GM21529 (cell line): ENCODE data around the gene UBE2H.
"Not testable (repeated sequence)": the region's sequence is repeated elsewhere in the genome, so short reads cannot be mapped to it uniquely, and the experiment has no call there.

Experiments
- ATAC-seq: cut with Tn5 transposase; IDR thresholded peaks from one replicate; pipeline ENCODE4 v1.9.1; 2021; ENCODE audit not compliant: unreplicated experiment

UBE2H gene

DNA sequence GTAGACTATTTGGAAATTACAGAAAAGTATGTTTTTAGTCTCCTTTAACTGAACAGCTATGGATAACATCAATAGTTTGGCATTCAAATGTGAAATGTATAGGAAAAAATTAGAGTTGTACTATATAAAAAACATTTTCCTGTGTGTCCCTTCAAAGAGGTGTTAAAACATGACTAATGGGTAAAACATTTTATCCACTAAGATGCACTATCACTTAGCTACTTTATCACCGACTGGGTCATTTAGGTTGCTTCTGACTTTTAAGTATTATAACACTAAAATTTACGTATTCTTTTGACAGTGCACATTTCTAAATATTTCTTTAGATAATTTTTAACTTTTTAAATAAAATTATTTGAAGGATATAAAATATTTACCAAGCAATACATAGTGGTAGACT, 77.6 kb downstream of the UBE2H start:
- ATAC-seq = no peak

DNA sequence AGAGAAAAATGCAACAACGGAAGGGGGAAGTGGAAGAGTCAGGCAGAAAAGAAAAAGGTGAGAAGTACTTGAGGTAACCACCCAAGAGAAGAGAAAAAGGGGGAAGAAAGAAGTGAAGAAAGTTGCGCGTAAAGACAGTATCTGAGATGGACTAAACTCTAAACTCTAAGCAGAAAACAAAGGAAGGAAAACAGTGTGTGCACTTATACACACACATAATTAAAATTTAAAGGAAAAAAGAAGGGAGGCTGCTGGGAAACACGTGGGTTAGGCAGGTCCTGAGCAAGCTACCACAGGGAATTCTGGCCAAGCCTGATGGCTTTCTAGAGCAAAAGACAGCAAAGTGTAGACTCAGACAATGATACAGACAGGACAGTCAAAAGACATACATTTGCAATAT, 78.0 kb downstream of the UBE2H start:
- no peak for ATAC-seq

DNA sequence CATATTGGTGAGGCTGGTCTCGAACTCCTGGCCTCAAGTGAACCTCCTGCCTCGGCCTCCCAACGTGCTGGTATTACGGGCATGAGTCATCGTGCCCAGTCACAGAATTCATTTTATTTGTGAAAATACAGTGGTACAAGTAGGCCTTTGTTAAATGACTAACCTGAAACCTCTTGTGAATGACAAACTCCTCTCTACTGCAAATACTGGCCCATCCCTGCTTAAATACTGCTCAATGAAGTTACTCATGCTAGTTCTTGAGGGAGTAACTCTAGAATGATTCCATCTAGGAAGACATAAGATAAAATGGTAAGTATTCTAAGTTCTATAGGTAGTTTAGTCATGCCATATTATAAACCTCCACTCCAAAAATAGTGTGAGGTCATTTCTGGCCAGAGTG, 80.7 kb downstream of the UBE2H start:
- no peak for ATAC-seq

DNA sequence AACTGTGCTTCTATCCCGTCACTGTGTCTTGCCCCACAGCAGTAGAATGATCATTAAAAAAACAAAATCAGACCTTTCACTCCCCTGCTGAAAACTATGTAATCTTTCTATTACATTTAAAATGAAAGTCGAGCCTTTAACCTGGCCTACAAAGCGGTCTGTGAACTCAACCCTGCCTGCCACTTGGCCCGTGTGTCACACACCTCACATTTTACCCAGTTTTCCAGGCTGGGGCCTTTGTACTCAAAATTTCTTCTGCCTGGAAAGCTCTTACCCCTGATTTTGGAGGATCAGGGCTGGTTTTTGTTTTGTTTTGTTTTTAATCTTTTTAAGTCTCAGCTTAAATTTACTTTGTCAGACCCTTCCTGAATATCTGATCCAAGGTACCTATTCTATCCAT, 82.1 kb downstream of the UBE2H start:
- ATAC-seq = no peak

DNA sequence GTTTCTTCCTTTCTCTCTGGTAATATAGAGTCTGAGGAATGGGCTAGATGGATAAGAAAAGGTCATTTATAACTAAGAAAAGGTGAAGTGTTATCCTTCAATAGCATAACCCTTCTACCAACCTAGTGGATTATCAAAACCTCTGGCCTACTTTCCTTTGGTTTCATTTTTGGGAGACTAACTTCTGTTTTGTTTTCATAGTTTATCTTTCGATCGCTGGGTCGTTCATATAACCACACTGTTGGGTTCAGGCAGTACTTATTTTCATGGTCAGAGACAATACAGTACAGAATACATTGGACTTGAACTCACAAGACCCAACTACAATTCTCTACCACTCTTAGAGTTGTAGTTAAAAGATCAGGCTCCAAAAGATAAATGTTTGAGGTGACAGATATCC, 86.5 kb downstream of the UBE2H start:
- ATAC-seq = no peak

DNA sequence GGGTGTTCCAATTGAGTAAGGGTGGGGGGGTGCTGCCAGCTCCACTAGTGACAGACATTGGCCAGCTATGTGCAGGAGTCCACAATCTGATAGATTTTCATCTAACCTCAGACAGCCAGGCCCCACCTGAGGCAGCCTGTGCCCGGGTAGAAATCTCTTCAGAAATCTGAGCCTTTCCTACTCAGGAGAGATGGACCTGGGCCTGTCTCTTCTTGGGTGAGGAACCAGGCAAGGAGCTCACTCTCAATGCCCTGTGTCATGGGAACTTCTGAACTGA, 86.9 kb downstream of the UBE2H start:
- ATAC-seq = no peak

DNA sequence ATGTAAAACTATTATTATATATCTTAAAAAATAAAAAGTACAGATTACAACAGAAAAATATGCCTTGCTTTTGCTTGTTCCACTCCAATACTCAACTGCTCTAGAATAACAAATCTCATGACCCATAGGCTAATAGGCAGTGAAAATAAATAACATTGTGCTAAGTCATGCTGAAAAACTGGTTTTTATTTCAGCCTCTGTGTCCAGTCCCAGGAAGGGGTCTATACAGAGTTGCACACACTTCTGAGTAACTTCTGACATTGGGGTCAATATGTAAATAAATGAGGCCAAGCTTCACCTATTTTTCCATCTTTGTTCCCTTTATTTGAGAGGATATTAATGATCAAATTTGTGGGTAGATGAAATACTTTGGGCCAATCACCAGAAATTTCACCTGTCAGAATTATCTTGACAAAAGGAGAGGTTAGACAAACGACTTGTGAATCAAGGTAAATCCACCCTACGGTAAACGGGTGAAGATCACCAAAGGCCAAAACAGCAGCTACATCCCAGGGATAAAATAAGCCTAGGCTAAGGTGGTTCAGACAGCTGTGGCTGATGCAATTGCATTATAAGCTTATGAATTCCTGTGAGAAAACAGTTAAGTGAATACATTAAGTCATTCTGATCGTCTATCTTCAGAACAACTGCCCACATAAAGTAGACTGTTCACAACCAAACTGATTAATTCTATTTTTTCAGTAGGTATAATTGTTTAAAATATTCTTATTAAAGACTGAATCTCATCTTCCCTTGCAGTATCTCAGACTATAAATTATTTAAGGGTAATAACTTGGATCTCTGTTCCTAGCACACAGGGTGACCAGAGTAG, 87.5 kb downstream of the UBE2H start:
- no peak for ATAC-seq

DNA sequence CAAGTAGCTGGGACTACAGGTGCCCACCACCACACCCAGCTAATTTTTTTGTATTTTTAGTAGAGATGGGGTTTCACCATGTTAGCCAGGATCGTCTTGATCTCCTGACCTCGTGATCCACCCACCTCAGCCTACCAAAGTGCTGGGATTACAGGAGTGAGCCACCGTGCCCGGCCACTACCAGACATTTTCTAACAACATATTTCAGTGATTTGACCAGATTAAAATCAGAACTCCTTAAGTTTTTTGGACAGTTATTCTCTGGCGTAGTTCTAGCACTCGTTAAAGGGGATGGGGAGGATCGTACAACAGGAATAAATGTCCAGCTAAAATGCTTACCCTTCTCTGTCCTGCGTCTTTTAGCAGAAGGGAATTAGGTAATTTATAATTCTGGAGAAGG, 88.1 kb downstream of the UBE2H start:
- not testable (repeated sequence) for ATAC-seq

DNA sequence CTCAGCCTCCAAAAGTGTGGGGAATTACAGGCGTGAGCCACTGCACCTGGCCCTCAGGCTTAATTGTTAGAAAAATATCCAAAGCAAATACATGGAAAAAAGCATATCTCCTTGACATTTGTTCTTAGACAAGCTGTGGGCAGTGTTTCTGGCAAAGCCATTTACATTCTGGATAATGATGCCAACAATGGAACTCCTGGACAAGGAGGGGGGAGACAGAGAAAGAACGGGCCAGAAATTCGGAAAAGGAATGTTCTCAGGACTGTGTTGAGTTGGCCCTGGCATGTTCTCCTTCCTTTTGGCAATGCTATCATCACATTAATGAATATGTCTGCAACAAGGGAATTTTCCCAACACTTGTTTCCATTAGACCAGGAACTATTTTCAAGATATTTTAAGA, 88.7 kb downstream of the UBE2H start:
- ATAC-seq = no peak

DNA sequence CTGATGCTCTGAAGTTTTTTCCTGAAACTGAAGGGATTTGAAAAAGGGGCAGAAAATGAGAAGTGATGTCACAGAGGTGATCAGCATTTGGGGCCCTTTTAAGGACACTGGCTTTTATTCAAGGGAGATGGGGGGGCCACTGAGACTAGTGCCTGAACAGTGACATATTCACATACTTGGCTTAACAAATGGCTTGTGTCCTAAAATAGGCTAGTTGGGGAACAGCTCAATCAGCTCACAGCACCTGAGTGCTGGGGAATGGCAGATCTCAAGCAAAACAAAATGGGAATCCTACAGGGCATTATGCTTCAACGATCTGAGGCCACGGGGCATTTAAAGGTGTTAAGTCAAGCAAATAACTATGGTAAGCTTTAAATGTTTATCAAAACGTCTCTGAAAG, 90.1 kb downstream of the UBE2H start:
- no peak for ATAC-seq

DNA sequence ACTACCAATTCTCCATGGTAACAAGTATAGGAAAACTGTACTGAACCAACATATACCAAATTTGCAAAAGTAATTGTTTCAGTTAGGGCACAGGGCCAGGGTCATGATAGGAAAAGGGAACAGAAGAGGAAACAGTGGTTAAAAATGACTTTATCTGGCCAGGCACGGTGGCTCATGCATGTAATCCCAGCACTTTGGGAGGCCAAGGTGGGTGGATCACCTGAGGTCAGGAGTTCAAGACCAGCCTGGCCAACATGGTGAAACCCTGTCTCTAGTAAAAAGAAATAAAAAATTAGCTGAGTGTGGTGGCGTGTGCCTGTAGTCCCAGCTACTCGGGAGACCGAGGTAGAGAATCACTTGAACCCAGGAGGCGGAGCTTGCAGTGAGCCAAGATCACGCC, 92.0 kb downstream of the UBE2H start:
- not testable (repeated sequence) for ATAC-seq

DNA sequence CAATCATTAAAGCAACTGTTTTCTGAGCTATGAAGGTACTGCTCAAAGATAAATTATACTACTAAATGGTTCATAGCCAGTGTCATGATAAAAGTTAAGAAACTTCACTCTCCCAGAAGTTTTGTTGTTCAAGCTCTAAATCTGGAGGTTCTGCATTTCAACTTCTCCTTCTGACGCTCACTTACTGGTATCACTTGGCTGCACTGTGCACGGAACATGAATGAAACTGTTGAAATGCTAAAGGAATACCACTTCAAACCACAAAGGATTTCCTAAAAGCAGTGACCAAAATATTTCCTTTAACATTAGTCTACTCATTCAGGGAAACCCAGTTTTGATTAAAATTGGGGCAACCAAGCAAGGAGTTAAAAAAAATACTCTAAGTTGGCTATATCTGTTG, 93.6 kb downstream of the UBE2H start:
- ATAC-seq = no peak

DNA sequence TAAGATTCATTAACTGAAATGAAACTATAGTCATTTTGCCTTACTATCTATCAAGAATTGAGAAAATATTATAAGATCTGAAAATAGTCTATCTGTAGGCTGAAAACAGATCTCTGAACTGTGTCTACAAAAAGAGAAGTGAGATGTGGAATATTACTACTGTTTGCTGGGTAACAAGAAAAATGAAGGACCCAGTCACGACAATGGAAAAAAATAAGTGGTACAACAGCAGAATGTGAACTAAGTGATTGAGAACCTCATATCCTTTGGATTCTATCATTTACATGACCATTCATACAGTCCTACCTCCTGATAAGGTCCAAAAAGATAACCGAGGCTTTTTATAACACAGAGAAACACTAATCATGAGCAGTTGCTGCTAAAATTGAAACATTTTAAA, 94.3 kb downstream of the UBE2H start:
- ATAC-seq = no peak

DNA sequence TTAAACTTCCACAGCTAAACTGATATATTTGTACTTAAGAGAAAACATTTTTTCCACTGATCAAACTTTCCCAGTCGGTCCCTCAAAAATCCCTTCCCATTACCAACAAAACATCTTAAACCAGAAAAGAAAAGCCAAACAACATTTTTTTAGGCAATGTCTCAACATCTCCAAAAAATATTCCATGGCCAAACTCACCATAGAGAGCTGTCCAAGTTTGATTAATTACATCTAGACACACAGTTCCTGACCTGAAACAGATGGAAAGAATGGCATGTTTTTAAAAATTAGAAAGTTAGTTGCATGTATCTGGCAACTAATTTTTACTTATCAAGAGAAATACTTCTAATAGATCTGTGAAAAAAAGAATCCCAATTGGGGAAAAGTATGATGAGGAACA, 95.4 kb downstream of the UBE2H start:
- no peak for ATAC-seq

DNA sequence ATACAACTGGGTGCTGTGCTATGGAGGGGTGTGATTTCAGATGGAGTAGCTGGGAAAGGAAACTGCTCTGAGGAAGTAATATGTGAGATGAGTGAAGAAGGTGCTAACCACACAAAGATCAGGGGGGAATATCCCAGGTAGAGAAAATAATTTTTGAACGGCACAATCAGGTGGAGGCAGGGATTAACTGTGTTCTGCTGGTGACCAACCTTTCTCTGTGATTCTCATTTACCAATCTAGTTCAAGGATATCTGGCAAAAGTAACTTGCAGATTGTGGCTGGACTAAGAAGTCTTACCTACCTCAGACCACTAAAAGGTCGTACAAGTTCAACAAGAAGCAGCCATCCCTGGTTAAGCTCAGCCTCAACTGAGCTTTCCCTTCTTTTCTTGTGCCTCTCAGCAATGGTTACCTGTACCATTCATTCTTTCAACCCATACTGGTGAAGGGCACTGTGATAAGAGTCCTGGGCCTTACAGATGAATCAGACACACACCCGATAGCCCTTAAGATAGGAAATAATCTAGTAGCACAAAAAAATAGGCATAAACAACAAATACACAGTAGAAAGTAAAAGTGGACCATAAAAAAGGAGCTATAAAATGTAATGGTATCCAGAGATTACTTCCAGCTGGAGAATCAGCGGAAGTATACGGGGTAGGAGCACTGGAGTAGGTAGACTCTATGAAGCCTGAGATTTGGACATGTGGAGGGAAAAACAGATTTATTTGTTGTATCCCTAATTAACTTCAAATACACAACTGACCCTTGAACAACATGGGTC, 96.6 kb downstream of the UBE2H start:
- ATAC-seq = no peak

DNA sequence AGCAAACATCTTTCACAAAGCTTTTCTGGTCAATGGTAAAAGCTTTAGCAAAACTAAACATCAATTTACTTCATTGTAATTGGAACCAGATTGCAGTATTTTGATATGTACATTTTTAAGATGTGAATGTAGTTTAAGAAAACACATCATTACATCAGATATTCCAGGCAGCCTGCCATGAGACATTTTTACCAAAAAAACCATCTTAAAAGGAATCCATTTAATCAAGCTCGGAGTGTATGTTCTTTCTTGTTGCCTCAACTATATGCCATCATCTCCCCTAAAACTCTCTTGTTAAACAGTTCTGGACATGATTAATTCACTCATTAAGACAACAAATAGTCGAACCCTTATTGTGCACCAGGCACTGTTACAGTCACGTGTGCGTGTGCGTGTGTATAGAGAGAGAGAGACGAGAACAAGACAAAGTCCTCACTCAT, 97.5 kb downstream of the UBE2H start:
- ATAC-seq = no peak

DNA sequence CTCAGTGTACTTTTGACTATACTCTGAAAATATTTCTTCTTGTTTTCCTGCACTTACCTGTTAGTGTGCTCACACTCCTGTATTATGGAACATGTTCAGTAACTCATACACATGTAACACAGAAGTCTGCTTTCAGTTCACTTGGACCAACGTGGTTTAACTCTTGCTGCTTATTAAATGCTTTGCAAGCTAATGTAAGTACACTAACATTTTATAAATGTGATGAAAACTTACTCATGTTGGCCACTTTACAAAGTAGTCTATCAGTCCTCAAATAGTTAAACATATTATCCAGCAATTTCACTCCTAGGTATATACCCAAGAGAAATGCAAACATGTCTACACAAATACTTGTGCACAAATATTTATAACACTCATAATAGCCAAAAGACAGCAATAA, 98.4 kb downstream of the UBE2H start:
- ATAC-seq = no peak

DNA sequence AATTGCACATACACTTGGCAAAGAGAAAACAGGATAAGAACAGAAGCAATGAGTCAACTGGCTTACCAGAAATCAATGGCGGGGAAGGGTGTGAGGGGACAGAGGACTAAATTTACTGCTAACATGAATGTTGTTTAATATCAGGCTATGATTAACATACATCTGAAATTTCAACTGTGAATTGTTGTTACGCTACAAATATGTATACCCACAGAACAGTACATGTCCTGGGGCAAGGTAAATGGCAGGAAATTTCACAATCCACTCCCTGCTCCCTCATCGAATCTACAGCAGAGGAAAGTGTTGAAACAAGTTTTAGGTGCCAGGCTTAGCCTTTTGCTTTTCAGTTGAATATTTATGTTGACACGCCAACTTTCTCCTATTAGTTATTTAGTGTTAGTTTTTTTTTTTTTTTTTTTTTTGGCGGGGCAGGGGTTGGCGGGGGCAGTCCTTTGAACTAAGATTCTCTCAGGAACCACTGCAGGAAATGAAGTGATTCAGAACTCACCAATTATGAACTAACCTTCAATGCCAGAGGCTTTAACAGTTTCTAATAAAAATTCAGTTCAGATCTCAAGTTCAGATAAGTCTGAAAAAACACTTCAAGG, 99.0 kb downstream of the UBE2H start:
- no peak for ATAC-seq

DNA sequence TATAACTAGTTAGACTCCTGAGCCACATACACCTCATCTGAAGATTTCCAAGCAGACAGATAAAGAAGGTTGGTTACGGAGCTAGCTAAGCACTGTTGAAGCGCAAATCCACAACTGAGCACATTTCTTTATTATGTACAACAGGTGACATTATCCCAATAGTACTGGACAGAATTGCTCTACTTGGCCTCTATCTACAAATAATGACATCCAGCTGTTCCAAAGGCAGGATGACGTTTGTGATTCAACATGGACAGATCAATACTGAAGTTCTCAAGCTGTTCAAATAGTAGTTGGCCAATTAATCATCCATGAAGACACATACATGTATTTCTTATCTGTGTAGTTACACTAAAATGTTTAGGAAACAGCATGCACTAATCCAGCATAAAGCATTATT, 101.0 kb downstream of the UBE2H start:
- ATAC-seq = no peak

DNA sequence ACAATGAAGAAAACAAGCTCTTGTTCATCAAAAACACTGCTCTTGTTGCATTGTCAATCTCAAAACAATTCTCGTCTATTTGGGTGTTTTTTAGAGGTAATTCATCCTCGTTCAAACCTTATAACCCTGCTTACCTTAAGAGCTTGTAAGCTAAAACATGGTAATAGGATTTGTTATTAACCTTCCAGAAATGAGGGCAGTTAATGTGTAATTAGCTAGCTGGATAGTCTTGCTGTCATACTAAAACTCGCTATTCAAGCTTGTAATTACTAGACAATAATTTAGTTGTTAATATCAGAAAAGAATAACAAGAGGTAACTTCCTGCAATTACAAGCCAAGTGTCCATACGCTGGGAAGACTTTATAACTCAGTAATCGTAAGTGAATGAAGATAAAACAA, 101.6 kb downstream of the UBE2H start:
- ATAC-seq = no peak

DNA sequence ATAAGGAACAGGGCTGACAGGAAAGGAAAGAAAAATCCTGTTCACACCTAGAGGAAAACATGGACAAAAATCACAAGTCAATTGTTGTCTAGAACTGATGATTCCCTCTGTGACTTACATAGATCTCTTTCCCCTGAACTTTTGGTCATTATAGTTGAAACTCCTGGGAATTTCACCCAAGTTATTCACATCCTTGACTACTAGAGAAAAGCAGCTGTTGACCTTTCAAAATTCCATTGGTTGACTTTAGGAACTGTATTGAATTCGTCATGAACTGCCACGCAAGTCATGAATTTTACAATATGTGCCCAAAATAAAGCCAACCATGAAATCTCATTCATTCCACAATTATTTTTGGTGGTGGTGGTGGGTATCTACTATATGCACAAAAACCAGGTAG, 104.3 kb downstream of the UBE2H start:
- ATAC-seq = no peak

DNA sequence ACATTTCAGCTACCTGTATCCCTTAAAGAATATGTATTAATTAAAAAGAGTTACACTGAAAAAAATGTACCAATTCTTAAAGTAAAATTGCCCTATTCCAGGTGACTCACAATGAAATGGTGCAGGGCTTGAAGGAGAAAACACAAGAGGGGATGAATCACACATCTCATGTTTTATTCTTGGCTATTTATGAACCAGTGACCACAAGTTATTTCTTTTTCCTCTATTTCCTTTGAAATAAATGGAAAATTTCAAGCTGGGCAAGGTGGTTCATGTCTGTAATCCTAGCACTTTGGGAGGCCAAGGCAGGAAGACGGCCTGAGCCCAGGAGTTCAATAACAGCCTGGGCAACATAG, 106.8 kb downstream of the UBE2H start:
- no peak for ATAC-seq
